ENCODE data around the gene TMPRSS6.

DNA sequence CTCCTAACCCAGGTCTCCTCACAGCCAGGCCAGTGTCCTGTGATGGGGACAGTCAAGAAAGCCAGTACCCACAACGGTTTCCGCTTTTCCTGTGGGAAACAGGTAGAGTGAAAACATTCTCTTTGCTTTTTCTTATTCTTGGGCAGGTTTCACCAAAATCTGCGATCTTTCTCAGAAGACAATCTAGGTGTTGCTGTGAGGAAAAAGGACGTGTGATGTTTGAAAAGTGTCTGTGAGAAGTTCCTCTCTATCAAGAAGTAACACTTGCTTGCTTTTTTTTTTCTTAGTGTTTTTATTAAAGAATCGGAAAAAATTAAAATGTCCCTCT, 49.4 kb upstream of the TMPRSS6 start:
- TF ChIP-seq CTCF (IDR thresholded peaks at IDR 0.05) (no peak), EP300 (IDR thresholded peaks at IDR 0.05) (no peak), POLR2A (IDR thresholded peaks at IDR 0.05) (no peak)
